GM18517 (cell line): ENCODE measurements around the gene KANK4.

ENCODE experiments used
- ATAC-seq: cut with Tn5 transposase; IDR thresholded peaks from one replicate; pipeline ENCODE4 v1.9.1; 2021; ENCODE audit warnings: mild to moderate bottlenecking, moderate library complexity; ENCODE audit not compliant: unreplicated experiment

The KANK4 gene

GRCh38 chr1:62318756-62319544 lies at the start of gene KANK4:
Gene KANK4 (minus strand): TSS chr1:62319434. CDS start chr1:62281564, 37,870 bp downstream.
- no peak for ATAC-seq

- ATAC-seq, result no peak
Observed at GRCh38 chr1:62368989-62369388, 49.8 kb upstream of the KANK4 start.

GRCh38 chr1:62367005-62367557 lies 47.8 kb upstream of the KANK4 start:
- no peak for ATAC-seq

- no peak for ATAC-seq
Observed at GRCh38 chr1:62364721-62365120, 45.5 kb upstream of the KANK4 start.

GRCh38 chr1:62362926-62363325 lies 43.7 kb upstream of the KANK4 start:
- ATAC-seq, result no peak

- no peak for ATAC-seq
Observed at GRCh38 chr1:62362061-62362917, 43.1 kb upstream of the KANK4 start.

- no peak for ATAC-seq
Observed at GRCh38 chr1:62361431-62361830, 42.2 kb upstream of the KANK4 start.

GRCh38 chr1:62358665-62359373 lies 39.6 kb upstream of the KANK4 start:
- no peak for ATAC-seq

GRCh38 chr1:62357916-62358315 lies 38.7 kb upstream of the KANK4 start:
- no peak for ATAC-seq

- ATAC-seq, result no peak
Observed at GRCh38 chr1:62356257-62356835, 37.1 kb upstream of the KANK4 start.

GRCh38 chr1:62355095-62355494 lies 35.9 kb upstream of the KANK4 start:
- no peak for ATAC-seq

- ATAC-seq, result no peak
Observed at GRCh38 chr1:62353853-62354252, 34.6 kb upstream of the KANK4 start.

- no peak for ATAC-seq
Observed at GRCh38 chr1:62352387-62352786, 33.2 kb upstream of the KANK4 start.

- ATAC-seq, result no peak
Observed at GRCh38 chr1:62349470-62350233, 30.4 kb upstream of the KANK4 start.

- ATAC-seq, result no peak
Observed at GRCh38 chr1:62346886-62347285, 27.7 kb upstream of the KANK4 start.

GRCh38 chr1:62343911-62344310 lies 24.7 kb upstream of the KANK4 start:
- no peak for ATAC-seq

GRCh38 chr1:62342270-62342669 lies 23.0 kb upstream of the KANK4 start:
- ATAC-seq, result no peak

GRCh38 chr1:62341615-62342014 lies 22.4 kb upstream of the KANK4 start:
- ATAC-seq, result no peak

GRCh38 chr1:62341089-62341488 lies 21.9 kb upstream of the KANK4 start:
- no peak for ATAC-seq
